SK-N-SH treated with all-trans-retinoic acid at 6 μM for 48 hours (cell line): Measurements from ENCODE around the gene DPYSL5.
A peak's percentile ranks its signal among the peaks of the same experiment; 100 is the strongest.

Experiments
- ATAC-seq: fragments of 200-7000 bp; cut with Tn5 transposase; 3 replicates; pipeline ENCODE4 v1.9.1; 2020; ENCODE audit warnings: mild to moderate bottlenecking, moderate library complexity
- ARNTL ChIP-seq: fragments of 450-650 bp; formaldehyde crosslinking; IDR thresholded peaks from 2 replicates; pipeline ENCODE4 v1.5.0; 2020; ENCODE audit warnings: low read depth, mild to moderate bottlenecking, moderate library complexity, borderline replicate concordance
- BACH2 ChIP-seq: fragments of 250-450 bp; sonication (Bioruptor Pico); IDR thresholded peaks from 2 replicates; pipeline ENCODE4 v1.9.0; 2021; ENCODE audit warnings: mild to moderate bottlenecking, borderline replicate concordance
- CREB5 ChIP-seq: fragments of 250-450 bp; sonication (Bioruptor Pico); IDR thresholded peaks from 2 replicates; pipeline ENCODE4 v1.5.1; 2020; ENCODE audit warnings: low read depth, mild to moderate bottlenecking, moderate library complexity
- CSRNP3 ChIP-seq: fragments of 250-450 bp; sonication (Bioruptor Pico); IDR thresholded peaks from 2 replicates; pipeline ENCODE4 v1.5.1; 2021; ENCODE audit warnings: mild to moderate bottlenecking, moderate library complexity
- ISL1 ChIP-seq: fragments of 250-450 bp; sonication (Bioruptor Pico); IDR thresholded peaks from 2 replicates; pipeline ENCODE4 v2.1.2; 2022; ENCODE audit warnings: mild to moderate bottlenecking, moderate library complexity
- POU6F1 ChIP-seq: fragments of 250-450 bp; sonication (Bioruptor Pico); IDR thresholded peaks from 2 replicates; pipeline ENCODE4 v1.8.0; 2021; ENCODE audit warnings: low read depth, mild to moderate bottlenecking, moderate library complexity, borderline replicate concordance
- PPARA ChIP-seq: fragments of 250-450 bp; sonication (Bioruptor Pico); IDR thresholded peaks from 2 replicates; pipeline ENCODE4 v1.5.0; 2020; ENCODE audit warnings: mild to moderate bottlenecking, borderline replicate concordance
- RARB ChIP-seq: fragments of 250-450 bp; sonication (Bioruptor Pico); IDR thresholded peaks from 2 replicates; pipeline ENCODE4 v1.8.0; 2021; ENCODE audit warnings: mild to moderate bottlenecking, moderate library complexity
- SNAI2 ChIP-seq: fragments of 250-450 bp; sonication (Bioruptor Pico); IDR thresholded peaks from 2 replicates; pipeline ENCODE4 v1.5.0; 2020; ENCODE audit warnings: mild to moderate bottlenecking, moderate library complexity
- TCF4 ChIP-seq: fragments of 250-450 bp; sonication (Bioruptor Pico); IDR thresholded peaks from 2 replicates; pipeline ENCODE4 v1.8.0; 2021; ENCODE audit warnings: mild to moderate bottlenecking, moderate library complexity, borderline replicate concordance
- ZC3H10 ChIP-seq: fragments of 250-450 bp; sonication (Bioruptor Pico); IDR thresholded peaks from 2 replicates; pipeline ENCODE4 v1.5.1; 2021; ENCODE audit warnings: mild to moderate bottlenecking, moderate library complexity
- ZFP30 ChIP-seq: fragments of 450-650 bp; formaldehyde crosslinking; IDR thresholded peaks from 2 replicates; pipeline ENCODE4 v1.5.0; 2022; ENCODE audit warnings: mild to moderate bottlenecking, moderate library complexity
- ZNF565 ChIP-seq: fragments of 450-650 bp; formaldehyde crosslinking; conservative IDR thresholded peaks from 2 replicates; pipeline ENCODE4 v1.5.0; 2020; ENCODE audit warnings: low read depth, mild to moderate bottlenecking, moderate library complexity
- ZNF70 ChIP-seq: fragments of 450-650 bp; formaldehyde crosslinking; IDR thresholded peaks from 2 replicates; pipeline ENCODE4 v1.5.0; 2020; ENCODE audit warnings: mild to moderate bottlenecking, moderate library complexity
- TF ChIP-seq, protein P1 (sequence below): fragments of 250-450 bp; sonication (Bioruptor Pico); IDR thresholded peaks from 2 replicates; pipeline ENCODE4 v1.5.0; 2020; ENCODE audit warnings: mild to moderate bottlenecking, moderate library complexity

DPYSL5 gene

DNA sequence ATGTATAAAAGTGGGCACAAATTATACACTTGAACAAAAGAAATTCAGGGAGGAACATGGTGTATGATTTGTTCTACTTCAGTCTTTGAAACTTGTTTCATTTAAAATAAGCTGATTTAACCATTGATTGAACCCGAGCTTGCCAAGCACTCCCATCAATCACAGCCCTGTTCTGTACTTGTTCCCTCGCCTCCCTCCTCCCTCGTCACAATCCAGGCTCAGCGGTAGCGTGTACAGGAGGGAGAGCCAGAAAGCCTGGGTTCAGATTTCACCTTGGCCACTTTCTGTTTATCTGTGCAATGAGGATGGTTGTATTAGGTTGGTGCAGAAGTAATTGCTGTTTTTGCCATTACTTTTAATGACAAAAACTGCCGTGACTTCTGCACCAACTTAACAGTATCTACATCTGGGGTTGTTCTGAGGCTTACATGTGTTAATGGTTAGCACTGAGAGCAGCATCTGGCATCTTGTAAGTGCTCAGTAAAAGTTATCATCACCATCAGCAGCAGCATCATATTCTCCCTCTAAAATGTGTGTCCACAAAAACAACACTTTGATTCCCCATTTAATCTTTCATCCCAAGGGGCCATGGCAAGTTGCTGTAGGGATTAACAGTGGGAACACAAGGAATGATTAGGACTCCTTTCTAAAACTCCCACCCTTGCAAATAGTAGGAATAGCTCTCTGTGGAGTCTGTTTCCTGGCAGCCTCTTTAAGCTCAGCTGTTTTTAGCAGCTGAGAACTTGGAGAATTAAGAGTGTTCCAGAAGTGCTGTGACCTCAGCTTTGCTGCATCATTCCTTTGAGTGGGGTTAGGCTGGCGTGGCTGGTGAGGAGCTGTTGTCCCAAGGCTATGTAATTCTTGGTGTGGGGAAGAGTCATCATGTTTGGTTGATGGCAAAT lies 4.7 kb downstream of the DPYSL5 start:
- ATAC-seq, result peak; percentile 11; the same call in 1 of the 3 replicates
- TF ChIP-seq, protein P1, sequence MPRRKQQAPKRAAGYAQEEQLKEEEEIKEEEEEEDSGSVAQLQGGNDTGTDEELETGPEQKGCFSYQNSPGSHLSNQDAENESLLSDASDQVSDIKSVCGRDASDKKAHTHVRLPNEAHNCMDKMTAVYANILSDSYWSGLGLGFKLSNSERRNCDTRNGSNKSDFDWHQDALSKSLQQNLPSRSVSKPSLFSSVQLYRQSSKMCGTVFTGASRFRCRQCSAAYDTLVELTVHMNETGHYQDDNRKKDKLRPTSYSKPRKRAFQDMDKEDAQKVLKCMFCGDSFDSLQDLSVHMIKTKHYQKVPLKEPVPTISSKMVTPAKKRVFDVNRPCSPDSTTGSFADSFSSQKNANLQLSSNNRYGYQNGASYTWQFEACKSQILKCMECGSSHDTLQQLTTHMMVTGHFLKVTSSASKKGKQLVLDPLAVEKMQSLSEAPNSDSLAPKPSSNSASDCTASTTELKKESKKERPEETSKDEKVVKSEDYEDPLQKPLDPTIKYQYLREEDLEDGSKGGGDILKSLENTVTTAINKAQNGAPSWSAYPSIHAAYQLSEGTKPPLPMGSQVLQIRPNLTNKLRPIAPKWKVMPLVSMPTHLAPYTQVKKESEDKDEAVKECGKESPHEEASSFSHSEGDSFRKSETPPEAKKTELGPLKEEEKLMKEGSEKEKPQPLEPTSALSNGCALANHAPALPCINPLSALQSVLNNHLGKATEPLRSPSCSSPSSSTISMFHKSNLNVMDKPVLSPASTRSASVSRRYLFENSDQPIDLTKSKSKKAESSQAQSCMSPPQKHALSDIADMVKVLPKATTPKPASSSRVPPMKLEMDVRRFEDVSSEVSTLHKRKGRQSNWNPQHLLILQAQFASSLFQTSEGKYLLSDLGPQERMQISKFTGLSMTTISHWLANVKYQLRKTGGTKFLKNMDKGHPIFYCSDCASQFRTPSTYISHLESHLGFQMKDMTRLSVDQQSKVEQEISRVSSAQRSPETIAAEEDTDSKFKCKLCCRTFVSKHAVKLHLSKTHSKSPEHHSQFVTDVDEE (CRISPR knock-in tag), result peak; percentile 82
- TF ChIP-seq ARNTL (CRISPR knock-in tag) (peak; percentile 1; the same call in 1 of the 2 replicates), ZNF70 (0 out of 2 replicates have a peak, but pooled peaks have one; percentile 35), PPARA (no peak), CSRNP3 (peak; percentile 78), ISL1 (CRISPR knock-in tag) (no peak), TCF4 (peak; percentile 98)

- no peak for TF ChIP-seq CSRNP3
- TF ChIP-seq, all 23 proteins: peak for 0
- ATAC-seq, result no peak
These were observed 5.8 kb downstream of the DPYSL5 start for GRCh38 chr2:26853751-26854150.

- no peak for TF ChIP-seq PPARA
- TF ChIP-seq ISL1 (CRISPR knock-in tag), result no peak
- no peak for TF ChIP-seq SNAI2 (CRISPR knock-in tag)
- TF ChIP-seq CSRNP3, result no peak
- TF ChIP-seq POU6F1, result no peak
- TF ChIP-seq ZNF565 (CRISPR knock-in tag), result no peak
- ATAC-seq, result no peak
These were observed 6.4 kb downstream of the DPYSL5 start for GRCh38 chr2:26854283-26854827.

- no peak for TF ChIP-seq POU6F1
- TF ChIP-seq, all 23 proteins: peak for 0
- no peak for ATAC-seq
These were observed 7.5 kb downstream of the DPYSL5 start for GRCh38 chr2:26855466-26855865.

DNA sequence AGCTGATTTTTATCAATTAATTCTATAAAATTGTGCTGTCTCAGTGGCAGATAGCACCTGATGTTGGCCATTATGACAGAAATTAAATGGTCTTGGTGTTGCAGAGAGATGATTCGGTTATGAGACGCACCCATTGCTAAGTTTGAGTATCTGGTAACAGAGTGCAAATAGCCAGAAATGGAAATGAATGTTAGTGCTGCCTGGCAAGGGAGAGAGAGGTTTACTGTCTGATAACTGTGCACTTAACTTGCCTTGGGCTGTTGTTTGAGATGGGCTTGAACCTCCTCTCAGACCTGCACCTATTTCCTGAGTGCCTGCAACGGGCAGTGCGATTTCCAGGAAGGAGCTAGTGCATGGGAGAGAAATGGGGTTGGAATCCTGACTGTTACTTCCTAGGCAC lies 11.7 kb downstream of the DPYSL5 start:
- no peak for ATAC-seq
- TF ChIP-seq POU6F1 (no peak), PPARA (no peak), RARB (CRISPR knock-in tag) (no peak), SNAI2 (CRISPR knock-in tag) (no peak), ZFP30 (CRISPR knock-in tag) (no peak), BACH2 (no peak), CREB5 (CRISPR knock-in tag) (no peak), ZC3H10 (no peak)
